ENCODE measurements around the gene EXOC6B. TPM values are rescaled to one million over a fixed set of nuclear protein-coding genes. Genes with fewer than 3 reads are reported as not detected.

EXOC6B gene
- total and polyA plus RNA-seq, 7 donors = 4.4 to 26.8 (median 14.1) TPM

GRCh38 chr2:72131916-72132841 is 693.7 kb downstream of the EXOC6B start:
- DNase-seq = no peak

GRCh38 chr2:72131371-72131891 is 694.4 kb downstream of the EXOC6B start:
- no peaks in the 10 kb centered on the region for H3K27me3 ChIP-seq (ENCODE audit: insufficient read depth in 3 of 3, low read length in 2 of 3)
- no peak for TF ChIP-seq CTCF (IDR thresholded peaks at IDR 0.05)
- 95 to 96% (median 96%) methylated on average over 12 to 16 of the region's 16 CpGs for WGBS, 3 donors
- H3K27ac ChIP-seq = no peak overlapping the region
- no peak for DNase-seq
- intact Hi-C loops (cut with DNase I) = loop anchor here in 1 of 2 donors (10.0 kb wide), 1 partner anchor 107 kb away; no protein-coding TSS in a partner anchor
- no peaks in the 10 kb centered on the region for H3K4me1 ChIP-seq
- H3K4me3 ChIP-seq = no peak overlapping the region
- no peaks in the 10 kb centered on the region for H3K36me3 ChIP-seq (ENCODE audit: insufficient read depth in 1 of 2, low read depth in 1 of 2)
- ATAC-seq = no peak
- H3K9me3 ChIP-seq = no peaks in the 10 kb centered on the region

More at GRCh38 chr2:72131916-72132841, 693.7 kb downstream of the EXOC6B start:
- intact Hi-C loops (cut with DNase I) = loop anchor here in 1 of 2 donors (10.0 kb wide), 1 partner anchor 107 kb away; no protein-coding TSS in a partner anchor
- Histone ChIP-seq H3K27me3 (ENCODE audit: insufficient read depth in 3 of 3, low read length in 2 of 3) (no peaks in the 10 kb centered on the region), H3K4me3 (no peak overlapping the region), H3K4me1 (no peaks in the 10 kb centered on the region), H3K36me3 (ENCODE audit: insufficient read depth in 1 of 2, low read depth in 1 of 2) (no peaks in the 10 kb centered on the region), H3K27ac (no peak overlapping the region), H3K9me3 (no peaks in the 10 kb centered on the region)
- no peak for ATAC-seq
- TF ChIP-seq CTCF (IDR thresholded peaks at IDR 0.05) = no peak
- 95 to 96% (median 95%) methylated on average over 33 to 37 of the region's 37 CpGs for WGBS, 3 donors

- no peaks in the 10 kb centered on the region for H3K36me3 ChIP-seq (ENCODE audit: insufficient read depth in 1 of 2, low read depth in 1 of 2)
- H3K9me3 ChIP-seq = no peaks in the 10 kb centered on the region
- H3K4me1 ChIP-seq = no peaks in the 10 kb centered on the region
- ATAC-seq (no peak), DNase-seq (no peak)
- TF ChIP-seq CTCF (IDR thresholded peaks at IDR 0.05) = no peak
- intact Hi-C loops (cut with DNase I) = loop anchor here in 1 of 2 donors (10.0 kb wide), 1 partner anchor 106 kb away; no protein-coding TSS in a partner anchor
- no peak overlapping the region for H3K4me3 ChIP-seq
- no peak overlapping the region for H3K27ac ChIP-seq
- WGBS, 3 donors = 73 to 83% (median 75%) methylated on average over 26 of the region's 26 CpGs
- H3K27me3 ChIP-seq (ENCODE audit: insufficient read depth in 3 of 3, low read length in 2 of 3) = no peaks in the 10 kb centered on the region
Observed at GRCh38 chr2:72130659-72131360, 695.0 kb downstream of the EXOC6B start.

- 84 to 86% (median 85%) methylated on average over 9 of the region's 9 CpGs for WGBS, 3 donors
- ATAC-seq (peak in 1 of 4 donors; percentile 18), DNase-seq (no peak)
- no peak overlapping the region for H3K4me3 ChIP-seq
- TF ChIP-seq CTCF (IDR thresholded peaks at IDR 0.05) = no peak
- intact Hi-C loops (cut with DNase I) = loop anchor here in 1 of 2 donors (10.0 kb wide), 1 partner anchor 105 kb away; no protein-coding TSS in a partner anchor
- H3K36me3 ChIP-seq (ENCODE audit: insufficient read depth in 1 of 2, low read depth in 1 of 2) = no peaks in the 10 kb centered on the region
- H3K4me1 ChIP-seq = no peaks in the 10 kb centered on the region
- H3K9me3 ChIP-seq = no peaks in the 10 kb centered on the region
- no peak overlapping the region for H3K27ac ChIP-seq
- H3K27me3 ChIP-seq (ENCODE audit: insufficient read depth in 3 of 3, low read length in 2 of 3) = no peaks in the 10 kb centered on the region
Observed at GRCh38 chr2:72129681-72130340, 696.0 kb downstream of the EXOC6B start.
